Gastrocnemius medialis (tissue), 4 donors: Measurements from ENCODE around the gene DOCK4. TPM values are rescaled to one million over a fixed set of nuclear protein-coding genes. Genes with fewer than 3 reads are reported as not detected.

Source experiments
- ATAC-seq, 2 donors: fragments of 150-250 bp; one replicate each; pipeline ENCODE4 v1.9.1; 2016
- DNase-seq, 2 donors: peaks; one replicate each; pipeline ENCODE4 v3.0.0-alpha.2; 2019
- H3K27ac ChIP-seq, 4 donors: fragments of 200-600 bp; sonication (generic); 1 replicate in 1 of 4; 2 replicates in 3 of 4; pipeline ENCODE4 v1.5.1; 2016 to 2018; ENCODE audit warnings: mild to moderate bottlenecking in 2 of 4, moderate library complexity in 1 of 4
- H3K27me3 ChIP-seq, 3 donors: fragments of 200-600 bp; sonication (generic) in 2 of 3; 1 replicate in 1 of 3; 2 replicates in 2 of 3; pipeline versions ENCODE4 v1.5.1 to v1.6.0; 2016 to 2019; ENCODE audit warnings: mild to moderate bottlenecking in 1 of 3, moderate library complexity in 1 of 3
- H3K36me3 ChIP-seq, 2 donors: fragments of 200-600 bp; sonication (generic) in 1 of 2; one replicate each; pipeline ENCODE4 v1.5.1; 2017 to 2018
- H3K4me1 ChIP-seq, 2 donors: fragments of 200-600 bp; sonication (generic) in 1 of 2; one replicate each; pipeline ENCODE4 v1.5.1; 2016 to 2017; ENCODE audit warnings: mild to moderate bottlenecking in 2 of 2
- H3K4me3 ChIP-seq, 4 donors: fragments of 200-600 bp; sonication (generic) in 3 of 4; 1 replicate in 1 of 4; 2 replicates in 3 of 4; pipeline ENCODE4 v1.5.1; 2016 to 2019; ENCODE audit warnings: mild to moderate bottlenecking in 2 of 4
- H3K9me3 ChIP-seq, 3 donors: fragments of 200-600 bp; sonication (generic) in 2 of 3; 1 replicate in 1 of 3; 2 replicates in 2 of 3; pipeline ENCODE4 v1.5.1; 2016 to 2019
- POLR2A ChIP-seq, 2 donors: fragments of 450-650 bp; IDR thresholded peaks; one replicate each; pipeline ENCODE4 v1.6.1; 2017; ENCODE audit warnings: antibody characterized with exemption in 2 of 2, mild to moderate bottlenecking in 2 of 2, moderate library complexity in 2 of 2
- in situ Hi-C, 4 donors: fragments of 200-750 bp; cut with MboI; loops; one replicate each; pipeline versions ENCODE4 v1.15.0 to v1.8.0; 2017; ENCODE audit warnings: low sequenced_read_pairs in 4 of 4
- intact Hi-C: fragments of 100-400 bp; cut with DNase I; formaldehyde crosslinking; loops from one replicate; pipeline ENCODE4 v1.15.1; 2023; ENCODE audit warnings: low total_unique reads
- total RNA-seq, 4 donors: library from RNA; depleted of rRNA; stranded (reverse); fragments of >200 nt; gene quantifications; one replicate each; pipeline versions ENCODE4 v1.1.0 to v1.2.3, GENCODE V29; 2016
- TF ChIP-seq, protein P1 (sequence below), 5 experiments: fragments of 450-650 bp in 3 of 5; fragments of 200-600 bp in 2 of 5; sonication (generic) in 2 of 5; IDR thresholded peaks in 4 of 5; conservative IDR thresholded peaks in 1 of 5; 1 replicate in 4 of 5; 2 replicates in 1 of 5; pipeline ENCODE4 v1.5.1; 2016 to 2019; ENCODE audit warnings: antibody characterized with exemption in 5 of 5, mild to moderate bottlenecking in 3 of 5, moderate library complexity in 3 of 5

Gene DOCK4
- total RNA-seq, 4 donors from 2014 or later: 8.7 to 12.0 (median 10.2) TPM

GRCh38 chr7:111747718-111748117, 458.5 kb downstream of the DOCK4 start:
- Histone ChIP-seq H3K27me3 (no peaks in the 10 kb centered on the region), H3K4me1 (no peaks in the 10 kb centered on the region), H3K9me3 (no peaks in the 10 kb centered on the region), H3K4me3 (no peak overlapping the region), H3K27ac (no peak overlapping the region), H3K36me3 (peaks cover 0 to 12% of the 10 kb centered on the region in 2 donors)
- intact Hi-C loops (no loop called here), in situ Hi-C loops (loop anchor here in 2 of 4 donors (10.0 to 25.0 kb wide), 2 partner anchors 660 to 747 kb away; partner anchors contain the start of gene LRRN3 (in 1 of the 2))
- no peak for TF ChIP-seq POLR2A (IDR thresholded peaks at IDR 0.05)
- TF ChIP-seq, protein P1, sequence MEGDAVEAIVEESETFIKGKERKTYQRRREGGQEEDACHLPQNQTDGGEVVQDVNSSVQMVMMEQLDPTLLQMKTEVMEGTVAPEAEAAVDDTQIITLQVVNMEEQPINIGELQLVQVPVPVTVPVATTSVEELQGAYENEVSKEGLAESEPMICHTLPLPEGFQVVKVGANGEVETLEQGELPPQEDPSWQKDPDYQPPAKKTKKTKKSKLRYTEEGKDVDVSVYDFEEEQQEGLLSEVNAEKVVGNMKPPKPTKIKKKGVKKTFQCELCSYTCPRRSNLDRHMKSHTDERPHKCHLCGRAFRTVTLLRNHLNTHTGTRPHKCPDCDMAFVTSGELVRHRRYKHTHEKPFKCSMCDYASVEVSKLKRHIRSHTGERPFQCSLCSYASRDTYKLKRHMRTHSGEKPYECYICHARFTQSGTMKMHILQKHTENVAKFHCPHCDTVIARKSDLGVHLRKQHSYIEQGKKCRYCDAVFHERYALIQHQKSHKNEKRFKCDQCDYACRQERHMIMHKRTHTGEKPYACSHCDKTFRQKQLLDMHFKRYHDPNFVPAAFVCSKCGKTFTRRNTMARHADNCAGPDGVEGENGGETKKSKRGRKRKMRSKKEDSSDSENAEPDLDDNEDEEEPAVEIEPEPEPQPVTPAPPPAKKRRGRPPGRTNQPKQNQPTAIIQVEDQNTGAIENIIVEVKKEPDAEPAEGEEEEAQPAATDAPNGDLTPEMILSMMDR (IDR thresholded peaks at IDR 0.05 in 4 of 5, conservative IDR thresholded peaks at IDR 0.05 in 1 of 5): no peak
- DNase-seq (no peak), ATAC-seq (no peak)

- peaks cover 0 to 12% of the 10 kb centered on the region in 2 donors for H3K36me3 ChIP-seq
- no peak overlapping the region for H3K27ac ChIP-seq
- no peaks in the 10 kb centered on the region for H3K27me3 ChIP-seq
- in situ Hi-C loops: loop anchor here in 2 of 4 donors (10.0 to 25.0 kb wide), 2 partner anchors 660 to 748 kb away; partner anchors contain the start of gene LRRN3 (in 1 of the 2)
- H3K4me1 ChIP-seq: no peaks in the 10 kb centered on the region
- intact Hi-C loops: no loop called here
- no peak for ATAC-seq
- no peaks in the 10 kb centered on the region for H3K9me3 ChIP-seq
- H3K4me3 ChIP-seq: no peak overlapping the region
- TF ChIP-seq, protein P1 (IDR thresholded peaks at IDR 0.05 in 4 of 5, conservative IDR thresholded peaks at IDR 0.05 in 1 of 5): no peak
- no peak for TF ChIP-seq POLR2A (IDR thresholded peaks at IDR 0.05)
- no peak for DNase-seq
Measured at GRCh38 chr7:111746950-111747349, 459.2 kb downstream of the DOCK4 start.

DNA sequence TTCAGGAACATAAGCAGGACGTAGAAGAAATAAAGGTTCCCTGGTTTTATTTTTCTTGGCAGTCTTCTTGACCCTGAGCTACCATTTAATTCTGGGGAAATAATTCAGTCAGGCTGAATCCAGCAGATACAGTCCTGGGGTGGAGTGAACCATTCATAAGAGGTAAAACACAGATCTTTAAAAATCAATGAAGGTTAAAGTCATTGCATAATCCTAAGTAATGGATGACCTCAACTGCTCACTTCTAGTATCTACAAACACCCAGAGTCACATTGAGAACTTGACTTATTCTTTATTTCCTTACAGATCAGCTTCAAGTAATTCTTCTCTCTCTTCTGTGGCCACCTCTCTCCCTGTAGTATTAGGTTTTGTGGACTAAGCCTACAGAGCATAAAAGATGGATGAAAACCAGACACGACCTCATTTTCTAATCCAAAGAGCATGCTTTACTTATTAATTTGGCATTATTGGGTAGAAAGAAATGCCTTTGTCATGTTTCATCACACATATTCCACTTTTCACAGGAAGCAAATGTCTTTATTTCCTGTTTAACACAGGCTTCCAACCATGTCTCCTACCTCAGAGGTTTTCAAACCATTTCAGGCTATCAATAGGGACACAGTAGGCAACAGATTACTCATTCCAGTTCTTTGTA, 461.6 kb downstream of the DOCK4 start:
- Histone ChIP-seq H3K4me1 (no peaks in the 10 kb centered on the region), H3K36me3 (peaks cover 0 to 14% of the 10 kb centered on the region in 2 donors), H3K4me3 (no peak overlapping the region), H3K27ac (no peak overlapping the region), H3K27me3 (no peaks in the 10 kb centered on the region), H3K9me3 (no peaks in the 10 kb centered on the region)
- DNase-seq: no peak
- intact Hi-C loops: loop anchor here (5.0 kb wide), 1 partner anchor 753 kb away; no protein-coding TSS in a partner anchor
- in situ Hi-C loops: loop anchor here in 2 of 4 donors (10.0 to 25.0 kb wide), 2 partner anchors 657 to 750 kb away; partner anchors contain the start of gene LRRN3 (in 1 of the 2)
- ATAC-seq: no peak
- TF ChIP-seq POLR2A (IDR thresholded peaks at IDR 0.05): no peak
- TF ChIP-seq, protein P1 (IDR thresholded peaks at IDR 0.05 in 4 of 5, conservative IDR thresholded peaks at IDR 0.05 in 1 of 5): no peak

DNA sequence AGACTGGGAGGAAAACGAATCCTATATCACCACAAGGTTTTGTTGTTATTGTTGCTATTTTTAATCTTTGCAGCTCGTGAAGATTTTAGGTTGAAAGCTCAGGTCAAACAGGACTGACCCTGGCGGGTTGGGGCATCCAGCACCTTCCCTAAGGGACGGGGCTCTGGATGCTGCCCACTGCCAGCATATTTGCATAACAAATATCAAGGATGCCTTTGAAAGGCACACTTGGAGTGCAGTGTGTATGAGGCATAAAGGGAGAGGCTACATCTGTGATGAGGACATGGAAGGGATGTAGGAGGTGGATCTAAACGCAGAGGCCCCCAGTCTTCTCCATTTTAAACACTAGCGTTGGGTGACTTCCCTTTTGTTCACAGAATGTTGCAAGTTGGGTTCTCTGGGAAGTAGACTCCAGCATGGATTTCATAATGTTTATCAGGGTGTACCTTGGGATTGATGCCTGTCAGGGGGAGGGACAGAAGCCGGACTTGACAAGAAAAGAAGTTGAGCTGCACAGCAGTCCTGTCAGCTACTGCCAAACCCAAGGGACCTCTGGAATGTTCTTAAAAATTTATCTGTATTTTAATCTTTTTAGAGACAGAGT, 462.9 kb downstream of the DOCK4 start:
- Histone ChIP-seq H3K27me3 (no peaks in the 10 kb centered on the region), H3K4me1 (no peaks in the 10 kb centered on the region), H3K9me3 (no peaks in the 10 kb centered on the region), H3K36me3 (peaks cover 0 to 17% of the 10 kb centered on the region in 2 donors), H3K27ac (no peak overlapping the region), H3K4me3 (no peak overlapping the region)
- in situ Hi-C loops (loop anchor here in 2 of 4 donors (10.0 to 25.0 kb wide), 2 partner anchors 656 to 751 kb away; partner anchors contain the start of gene LRRN3 (in 1 of the 2)), intact Hi-C loops (loop anchor here (5.0 kb wide), 1 partner anchor 754 kb away; no protein-coding TSS in a partner anchor)
- TF ChIP-seq, protein P1 (IDR thresholded peaks at IDR 0.05 in 4 of 5, conservative IDR thresholded peaks at IDR 0.05 in 1 of 5): no peak
- TF ChIP-seq POLR2A (IDR thresholded peaks at IDR 0.05): no peak
- DNase-seq (no peak), ATAC-seq (no peak)
